ENCODE results near the gene RNASE7.

Gene RNASE7

GRCh38 chr14:21026988-21027315 lies 15.2 kb upstream of the RNASE7 start:
- FAIRE-seq (no peak), DNase-seq (ENCODE audit: insufficient read length, low spot score) (no peak)
- TF ChIP-seq CTCF (IDR thresholded peaks at IDR 0.05; ENCODE audit: insufficient read depth, missing control alignments): no peak

GRCh38 chr14:21029917-21030316 lies 12.2 kb upstream of the RNASE7 start, which contains the start of gene TPPP2:
Gene TPPP2 (plus strand): TSS chr14:21030217. CDS start chr14:21030582, 365 bp downstream.
- FAIRE-seq (no peak), DNase-seq (ENCODE audit: insufficient read length, low spot score) (no peak)
- TF ChIP-seq CTCF (IDR thresholded peaks at IDR 0.05; ENCODE audit: insufficient read depth, missing control alignments): no peak

GRCh38 chr14:21030531-21030930 lies 11.6 kb upstream of the RNASE7 start:
- no peak for TF ChIP-seq CTCF (IDR thresholded peaks at IDR 0.05; ENCODE audit: insufficient read depth, missing control alignments)
- FAIRE-seq (no peak), DNase-seq (ENCODE audit: insufficient read length, low spot score) (no peak)

- no peak for FAIRE-seq
- TF ChIP-seq CTCF (IDR thresholded peaks at IDR 0.05; ENCODE audit: insufficient read depth, missing control alignments): no peak
- DNase-seq (ENCODE audit: insufficient read length, low spot score): no peak
These were observed 9.6 kb upstream of the RNASE7 start for GRCh38 chr14:21032326-21033132.

- FAIRE-seq: no peak
- TF ChIP-seq CTCF (IDR thresholded peaks at IDR 0.05; ENCODE audit: insufficient read depth, missing control alignments): no peak
- DNase-seq (ENCODE audit: insufficient read length, low spot score): no peak
These were observed 8.9 kb upstream of the RNASE7 start for GRCh38 chr14:21033133-21033698.

GRCh38 chr14:21034707-21035106 lies 7.5 kb upstream of the RNASE7 start, which contains the start of gene RNASE13:
Gene RNASE13 (minus strand): TSS chr14:21034807. CDS start chr14:21034288, 519 bp downstream.
- FAIRE-seq (no peak), DNase-seq (ENCODE audit: insufficient read length, low spot score) (no peak)
- TF ChIP-seq CTCF (IDR thresholded peaks at IDR 0.05; ENCODE audit: insufficient read depth, missing control alignments): no peak

GRCh38 chr14:21036751-21037150 lies 5.4 kb upstream of the RNASE7 start:
- DNase-seq (ENCODE audit: insufficient read length, low spot score) (no peak), FAIRE-seq (no peak)
- TF ChIP-seq CTCF (IDR thresholded peaks at IDR 0.05; ENCODE audit: insufficient read depth, missing control alignments): no peak
